Forelimb muscle (tissue), 1 donor: ENCODE results near the gene C7orf33. TPM values are rescaled to one million over a fixed set of nuclear protein-coding genes. Genes with fewer than 3 reads are reported as not detected.
"Not testable (repeated sequence)": the region's sequence is repeated elsewhere in the genome, so short reads cannot be mapped to it uniquely, and the experiment has no call there.

Experiments used
- DNase-seq: peaks from one replicate; pipeline ENCODE4 v3.0.0-alpha.2; 2013; ENCODE audit warnings: low read depth
- polyA plus RNA-seq: library from polyadenylated mRNA; unstranded; fragments of 120-200 nt; gene quantifications from one replicate; pipeline ENCODE4 v1.2.1, GENCODE V29; 2013; ENCODE audit not compliant: insufficient read length

The C7orf33 gene
- 1.1 TPM for polyA plus RNA-seq

DNA sequence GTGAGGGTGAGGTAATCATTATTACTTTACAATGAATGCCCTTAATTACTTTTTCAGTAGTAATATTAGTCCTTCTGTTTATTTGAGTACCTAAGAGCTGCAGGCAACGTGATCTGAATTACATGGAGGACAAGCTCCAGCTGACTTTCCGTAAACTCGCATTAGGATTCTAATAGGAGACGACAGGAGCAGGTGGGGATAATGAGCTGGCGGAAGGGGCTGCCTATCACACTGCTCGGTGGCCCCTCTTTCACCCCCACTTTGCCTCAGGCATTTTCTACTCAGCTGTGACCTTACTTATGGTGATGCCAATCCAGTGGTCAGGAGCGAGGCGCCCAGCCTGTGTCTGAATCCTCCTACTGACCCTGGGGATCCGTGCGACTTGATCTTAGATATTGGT, at the start of gene C7orf33:
Gene C7orf33, plus strand, starts transcription at position 296 of the 400 bp plus-strand sequence. CDS start 160 bp downstream, outside the sequence.
- no peak for DNase-seq

DNA sequence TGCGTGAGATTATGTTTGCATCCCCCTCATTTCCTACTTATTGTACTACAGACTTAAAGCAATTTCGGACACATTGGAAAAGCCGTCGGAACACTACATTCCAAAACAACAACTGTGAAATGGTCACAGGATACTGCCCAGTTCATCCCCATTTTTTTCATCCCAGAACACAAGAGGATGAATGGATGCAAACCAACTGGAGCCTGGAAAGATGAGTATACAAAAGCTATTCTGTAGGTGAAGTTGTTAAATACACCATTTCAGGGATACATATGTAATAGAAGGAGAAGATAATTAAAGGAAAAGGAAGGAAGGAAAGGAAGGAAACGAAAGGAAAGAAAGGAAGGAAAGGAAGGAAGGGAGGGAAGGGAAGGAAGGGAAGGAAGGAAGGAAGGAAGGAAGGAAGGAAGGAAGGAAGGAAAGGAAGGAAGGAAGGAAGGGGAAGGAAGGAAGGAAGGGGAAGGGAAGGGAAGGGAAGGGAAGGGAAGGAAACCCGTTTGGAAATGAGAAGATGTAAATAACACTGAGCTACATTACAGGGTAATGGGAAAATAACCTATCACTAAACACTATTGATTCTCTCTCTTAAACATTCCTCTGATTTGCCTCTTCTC, 48.6 kb upstream of the C7orf33 start:
- no peak for DNase-seq

- no peak for DNase-seq
Observed at GRCh38 chr7:148543302-148543701, 47.3 kb upstream of the C7orf33 start.

DNA sequence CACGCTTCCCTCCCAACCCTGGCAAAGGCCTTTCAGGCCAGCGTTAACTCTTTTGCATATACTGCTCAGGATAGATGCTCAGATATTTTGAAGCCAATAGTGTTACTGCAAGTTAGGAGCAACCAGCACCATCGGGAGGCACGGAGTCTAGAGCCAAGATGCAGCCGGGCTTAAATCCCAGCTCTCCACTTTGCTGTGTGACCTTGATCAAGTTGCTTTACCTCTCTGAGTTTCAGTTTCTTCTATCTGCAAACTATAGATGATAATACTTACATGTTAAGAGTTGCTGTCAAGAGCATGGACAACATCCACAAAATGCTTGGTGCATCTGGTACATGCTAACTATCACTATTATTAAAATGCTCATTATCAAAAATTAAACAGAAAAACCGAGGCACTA, 45.4 kb upstream of the C7orf33 start:
- no peak for DNase-seq

DNA sequence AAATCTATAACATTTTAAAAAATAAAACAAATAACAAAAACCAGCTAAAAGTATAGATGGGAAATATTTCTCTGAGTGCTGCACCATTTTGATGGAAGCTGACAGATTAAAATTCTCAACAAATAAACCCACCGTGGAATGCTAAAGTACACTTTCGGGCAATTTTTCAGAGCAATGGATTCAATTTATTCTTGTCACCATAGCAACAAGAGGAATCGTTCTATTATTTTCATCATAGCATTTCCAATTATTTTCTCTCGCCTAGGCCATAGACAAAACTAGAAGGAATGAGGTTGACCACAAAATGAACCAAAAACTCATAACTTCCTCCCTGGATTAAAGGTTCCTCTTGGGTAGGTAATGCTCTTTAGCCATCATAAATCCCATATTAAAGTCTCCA, 44.6 kb upstream of the C7orf33 start:
- DNase-seq, result no peak

GRCh38 chr7:148546857-148547256, 43.7 kb upstream of the C7orf33 start:
- no peak for DNase-seq

GRCh38 chr7:148547951-148548350, 42.6 kb upstream of the C7orf33 start:
- no peak for DNase-seq

DNA sequence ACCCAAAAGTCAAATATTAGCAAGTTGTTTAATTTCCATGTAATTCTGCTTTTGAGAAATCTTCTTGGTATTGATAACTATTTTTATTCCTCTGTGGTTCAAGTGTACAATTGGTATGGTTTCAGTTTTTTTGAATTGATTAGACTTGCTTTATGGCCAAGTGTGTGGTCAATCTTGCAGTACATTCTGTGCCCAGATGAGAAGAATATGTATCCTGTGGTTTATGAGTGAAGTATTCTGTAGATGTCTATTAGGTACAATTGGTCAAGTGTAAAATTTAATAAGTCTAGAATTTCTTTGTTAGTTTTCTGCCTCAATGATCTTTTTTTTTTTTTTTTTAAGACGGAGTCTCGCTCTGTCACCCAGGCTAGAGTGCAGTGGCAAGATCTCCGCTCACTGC, 36.6 kb upstream of the C7orf33 start:
- DNase-seq, result no peak

DNA sequence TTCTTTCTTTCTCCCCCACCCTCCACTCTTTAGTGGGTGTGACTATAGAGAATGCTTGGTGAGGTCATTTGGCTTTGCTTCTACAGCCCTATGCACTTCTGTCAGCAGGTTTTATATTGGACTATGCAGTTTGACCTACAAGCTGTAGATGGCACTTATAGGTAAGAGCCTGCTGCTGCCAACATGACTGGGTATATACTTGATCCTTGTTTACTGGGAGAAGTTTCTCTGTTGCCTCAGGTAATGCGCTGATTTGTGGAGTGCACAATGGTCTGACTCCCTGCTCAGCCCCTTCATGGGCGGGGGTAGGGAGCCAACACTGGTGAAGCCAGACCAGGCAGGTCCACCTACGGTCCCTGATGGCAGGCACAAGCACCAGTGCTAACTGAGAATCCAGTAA, 33.7 kb upstream of the C7orf33 start:
- no peak for DNase-seq

DNA sequence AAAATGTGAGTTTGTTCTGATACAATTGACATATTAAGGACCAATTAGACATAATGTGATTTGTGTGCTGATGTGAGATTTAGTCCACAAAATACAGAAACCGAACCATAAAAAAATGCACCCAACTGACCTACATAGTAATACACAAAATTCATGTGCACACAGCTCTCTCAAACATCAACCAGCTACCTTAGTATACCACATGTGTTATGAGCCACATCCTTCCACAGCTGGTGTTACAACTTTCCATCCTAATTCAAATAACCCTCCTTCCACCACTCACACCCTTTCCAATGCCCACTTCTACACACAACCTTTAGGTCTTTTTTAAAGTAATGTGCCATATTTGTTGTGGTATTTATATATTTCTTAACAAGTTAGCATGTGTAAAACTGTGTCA, 31.7 kb upstream of the C7orf33 start:
- DNase-seq, result no peak

DNA sequence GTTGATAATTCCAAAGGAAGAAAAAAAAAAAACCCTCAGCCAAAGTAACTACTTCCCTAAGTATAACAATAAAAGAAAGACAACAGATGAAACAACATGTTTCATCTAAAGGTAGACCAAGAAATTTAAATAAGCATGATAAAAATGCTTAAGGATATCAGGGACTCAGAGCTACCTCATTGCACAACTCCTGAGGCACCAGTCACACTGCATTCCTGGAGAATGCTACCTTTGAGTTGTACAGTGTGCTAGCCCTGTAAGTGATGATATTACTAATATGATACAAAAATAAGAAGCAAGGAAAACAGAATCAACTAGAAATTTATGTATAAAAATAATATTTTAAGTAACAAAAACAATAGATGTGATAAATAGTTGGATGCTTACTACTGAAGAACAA, 29.5 kb upstream of the C7orf33 start:
- DNase-seq, result no peak

- no peak for DNase-seq
Observed at GRCh38 chr7:148563583-148564274, 26.8 kb upstream of the C7orf33 start.

- DNase-seq, result not testable (repeated sequence)
Observed at GRCh38 chr7:148564275-148564951, 26.2 kb upstream of the C7orf33 start.

- DNase-seq, result no peak
Observed at GRCh38 chr7:148566736-148567135, 23.8 kb upstream of the C7orf33 start.

DNA sequence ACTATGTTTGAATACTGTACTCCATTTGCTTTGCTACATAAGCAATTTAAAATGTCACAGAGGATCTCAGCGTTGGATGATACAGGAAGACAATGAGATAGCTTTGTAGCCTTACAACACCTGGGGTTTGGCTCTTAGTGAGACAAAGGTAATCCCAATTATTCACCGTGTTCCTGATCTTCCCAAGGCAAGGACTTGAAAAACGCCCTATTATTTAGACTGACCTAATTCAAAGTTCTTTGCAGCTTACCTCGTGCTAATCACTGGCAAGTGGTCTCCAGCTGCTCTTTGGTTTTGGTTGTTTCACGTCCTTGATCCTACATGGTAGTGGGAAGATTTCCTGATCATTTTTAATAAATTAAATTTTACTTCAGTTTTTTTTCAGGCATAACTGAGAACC, 23.0 kb upstream of the C7orf33 start:
- DNase-seq, result no peak

GRCh38 chr7:148570510-148570909, 20.1 kb upstream of the C7orf33 start:
- DNase-seq, result no peak

DNA sequence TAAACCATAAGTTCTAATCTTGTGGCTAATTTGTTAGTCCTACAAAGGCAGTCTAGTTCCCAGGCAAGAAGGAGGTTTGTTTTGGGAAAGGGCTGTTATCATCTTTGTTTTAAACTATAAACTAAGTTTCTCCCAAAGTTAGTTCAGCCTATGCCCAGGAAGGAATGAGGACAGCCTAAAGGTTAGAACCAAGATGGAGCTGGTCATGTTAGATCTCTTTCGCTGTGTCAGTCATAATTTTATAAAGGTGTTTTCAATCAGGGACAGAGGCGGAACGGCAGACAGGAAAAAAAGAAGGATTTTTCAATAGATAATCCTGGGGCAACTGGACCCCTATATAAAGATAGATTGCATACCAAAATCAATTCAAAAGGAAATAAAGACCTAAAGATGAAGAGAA, 19.6 kb upstream of the C7orf33 start:
- not testable (repeated sequence) for DNase-seq

DNA sequence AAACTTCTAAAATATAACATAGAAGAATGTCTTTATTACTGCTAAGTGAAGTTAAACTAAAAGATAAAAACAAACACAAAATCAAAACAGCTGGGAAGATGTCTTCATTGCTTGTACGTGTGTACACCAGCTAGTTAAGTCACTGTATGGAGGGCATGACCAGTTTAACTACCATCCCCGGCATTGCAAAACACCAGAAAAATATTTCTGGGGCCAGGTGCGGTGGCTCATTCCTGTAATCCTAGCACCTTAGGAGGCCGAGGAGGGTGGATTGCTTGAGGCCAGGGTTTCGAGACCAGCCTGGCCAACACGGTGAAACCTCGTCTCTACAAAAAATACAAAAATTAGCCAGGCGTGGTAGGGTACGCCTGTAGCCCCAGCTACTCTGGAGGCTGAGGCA, 19.2 kb upstream of the C7orf33 start:
- DNase-seq, result no peak

DNA sequence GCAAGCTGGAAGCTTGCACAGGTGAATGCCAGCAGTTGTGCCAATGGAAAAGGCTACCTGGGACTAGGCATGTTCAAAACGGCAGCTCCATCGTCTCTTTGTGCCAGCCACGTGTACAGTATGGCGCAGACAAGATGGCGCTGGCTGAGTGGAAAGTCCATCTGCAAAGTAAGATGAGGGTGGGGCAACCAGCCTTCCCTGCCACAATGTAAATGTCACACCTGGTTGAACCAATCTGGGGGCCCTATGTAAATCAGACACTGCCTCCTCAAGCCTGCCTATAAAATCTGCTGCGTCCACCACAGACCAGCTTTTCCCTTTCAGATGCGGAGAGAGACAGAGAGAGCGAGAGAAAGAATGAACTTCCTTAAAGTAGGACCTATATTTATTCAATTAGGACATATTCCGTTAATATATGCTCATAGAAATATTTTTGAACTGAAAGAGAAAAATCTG, 18.5 kb upstream of the C7orf33 start:
- DNase-seq, result no peak

DNA sequence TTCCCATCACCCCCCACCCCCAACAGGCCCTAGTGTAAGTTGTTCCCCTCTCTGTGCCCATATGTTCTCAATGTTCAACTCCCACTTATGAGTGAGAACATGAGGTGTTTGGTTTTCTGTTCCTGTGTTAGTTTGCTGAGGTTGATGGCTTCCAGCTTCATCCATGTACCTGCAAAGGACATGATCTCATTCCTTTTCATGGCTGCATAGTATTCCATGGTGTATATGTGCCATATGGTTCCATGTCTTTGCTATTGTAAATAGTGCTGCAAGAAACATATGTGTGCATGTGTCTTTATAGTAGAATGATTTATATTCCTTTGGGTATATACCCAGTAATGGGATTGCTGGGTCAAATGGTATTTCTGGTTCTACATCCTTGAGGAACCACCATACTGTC, 17.0 kb upstream of the C7orf33 start:
- DNase-seq, result not testable (repeated sequence)

DNA sequence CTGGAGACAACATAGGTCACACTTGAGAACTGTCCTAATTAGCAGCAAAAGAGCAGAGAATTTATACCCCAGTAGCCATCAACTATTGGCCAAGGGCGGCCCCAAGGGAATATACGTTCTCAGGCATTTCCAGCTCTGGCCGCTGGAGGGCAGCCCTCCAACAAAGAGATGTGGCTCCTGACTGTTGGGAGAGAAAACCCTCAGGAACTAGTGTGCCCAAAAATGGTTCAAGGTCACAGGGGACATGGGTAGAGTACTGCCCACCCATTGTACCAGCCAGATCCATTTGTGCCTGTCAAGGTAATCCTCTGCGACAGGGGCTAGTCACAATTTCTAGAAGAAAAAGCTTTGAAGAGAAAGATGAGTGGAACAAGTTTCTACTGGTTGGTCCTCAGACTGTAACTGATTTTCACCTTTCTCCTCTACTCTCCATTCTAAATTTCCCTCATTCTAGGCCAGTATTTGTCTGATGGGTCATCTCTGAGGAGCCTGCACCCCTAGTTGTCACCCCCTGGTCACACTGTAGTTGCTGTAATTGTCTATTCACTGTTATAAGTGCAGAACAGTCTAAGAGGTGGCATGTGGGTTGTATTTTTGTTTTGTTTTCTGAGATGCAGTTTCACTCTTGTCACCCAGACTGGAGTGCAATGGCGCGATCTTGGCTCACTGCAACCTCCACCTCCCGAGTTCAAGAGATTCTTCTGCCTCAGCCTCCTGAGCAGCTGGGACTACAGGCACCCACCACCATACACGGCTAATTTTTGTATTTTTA, 14.7 kb upstream of the C7orf33 start:
- DNase-seq, result peak; percentile 1

GRCh38 chr7:148579366-148579765, 11.2 kb upstream of the C7orf33 start:
- no peak for DNase-seq
